Activated CD8-positive, alpha-beta T cell treated with anti-CD3 and anti-CD28 coated beads for 36 hours (primary cell): ENCODE measurements around the gene KLK5. TPM values are rescaled to one million over a fixed set of nuclear protein-coding genes. Genes with fewer than 3 reads are reported as not detected.

Experiments
- ATAC-seq: fragments of 200-7000 bp; cut with Tn5 transposase; one replicate; pipeline ENCODE4 v1.10.0; 2021; ENCODE audit warnings: mild to moderate bottlenecking, moderate library complexity
- CTCF ChIA-PET: fragments of 350-600 bp; sonication (Branson Sonifier 250); formaldehyde crosslinking; loops from one replicate; lab custom pipeline; 2021; ENCODE audit warnings: antibody characterized with exemption; lab: Charles Lee
- POLR2A ChIA-PET: fragments of 350-600 bp; sonication (Branson Sonifier 250); formaldehyde crosslinking; loops from one replicate; lab custom pipeline; 2021; ENCODE audit warnings: antibody characterized with exemption; lab: Charles Lee
- DNase-seq: peaks from one replicate; pipeline ENCODE4 v3.0.0-alpha.2; 2020
- H3K27ac Mint-ChIP-seq: one replicate; pipeline ENCODE4 v1.8.0; 2021; ENCODE audit warnings: mild to moderate bottlenecking, mixed read lengths
- H3K27me3 Mint-ChIP-seq: one replicate; pipeline ENCODE4 v1.8.0; 2021; ENCODE audit warnings: mixed read lengths
- H3K36me3 Mint-ChIP-seq: one replicate; pipeline ENCODE4 v1.8.0; 2021; ENCODE audit warnings: low read depth, mixed read lengths
- H3K4me1 Mint-ChIP-seq: one replicate; pipeline ENCODE4 v1.8.0; 2021; ENCODE audit warnings: low read depth, mixed read lengths
- H3K4me3 Mint-ChIP-seq: one replicate; pipeline ENCODE4 v1.8.0; 2021; ENCODE audit warnings: mild to moderate bottlenecking, moderate library complexity, mixed read lengths
- H3K9me3 Mint-ChIP-seq: one replicate; pipeline ENCODE4 v1.8.0; 2021; ENCODE audit warnings: mixed read lengths
- CTCF ChIP-seq: fragments of 200-600 bp; IDR thresholded peaks from one replicate; pipeline ENCODE4 v1.8.0; 2022; ENCODE audit warnings: antibody characterized with exemption, mild to moderate bottlenecking
- intact Hi-C: fragments of 100-400 bp; cut with micrococcal nuclease; formaldehyde crosslinking; loops from one replicate; pipeline ENCODE4 v1.10.0; 2022
- total RNA-seq, 2 experiments: library from RNA; stranded (reverse); gene quantifications; one replicate each; pipeline ENCODE4 v1.2.3, GENCODE V29; 2021

Gene KLK5
- total RNA-seq, 2 experiments from 2014 or later = not detected

DNA sequence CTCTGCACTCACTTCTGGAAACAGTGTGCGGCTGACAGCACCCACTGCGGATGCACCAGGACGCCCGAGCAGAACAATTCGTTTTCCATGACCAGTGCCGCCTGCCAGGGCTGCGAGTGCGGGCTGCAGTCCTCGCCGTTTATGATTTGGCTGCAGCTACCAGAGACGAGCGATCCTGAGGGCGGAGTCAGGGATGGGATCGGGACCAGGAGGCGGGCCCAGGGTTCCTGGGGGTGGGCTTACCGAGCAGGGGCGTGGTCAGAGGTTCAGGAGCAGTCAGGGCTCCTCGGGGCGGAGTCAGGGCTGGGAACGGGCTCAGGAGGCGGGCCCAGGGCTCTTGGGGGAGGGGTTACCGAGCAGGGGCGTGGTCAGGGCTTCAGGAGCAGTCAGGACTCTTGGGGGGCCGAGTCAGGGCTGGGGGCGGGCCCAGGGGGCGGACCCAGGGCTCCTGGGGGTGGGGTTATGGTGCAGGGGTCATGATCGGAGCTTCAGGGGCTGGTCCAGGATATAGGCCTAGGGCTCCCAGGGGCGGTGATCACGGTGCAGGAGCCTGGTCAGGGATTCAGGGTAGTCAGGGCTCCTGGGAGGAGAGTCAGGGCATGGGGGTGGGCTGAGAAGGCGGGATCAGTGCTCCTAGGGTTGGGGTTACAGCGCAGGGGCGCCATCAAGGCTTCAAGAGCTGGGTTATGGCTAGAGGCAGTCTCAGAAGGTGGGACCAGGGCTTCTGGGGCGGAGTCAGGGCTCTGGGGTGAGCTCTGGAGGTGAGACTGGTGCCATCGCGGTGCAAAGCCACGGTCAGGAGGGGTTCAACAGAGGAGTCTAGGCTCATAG is 43.4 kb downstream of the KLK5 start:
- POLR2A ChIA-PET = no interaction called here

DNA sequence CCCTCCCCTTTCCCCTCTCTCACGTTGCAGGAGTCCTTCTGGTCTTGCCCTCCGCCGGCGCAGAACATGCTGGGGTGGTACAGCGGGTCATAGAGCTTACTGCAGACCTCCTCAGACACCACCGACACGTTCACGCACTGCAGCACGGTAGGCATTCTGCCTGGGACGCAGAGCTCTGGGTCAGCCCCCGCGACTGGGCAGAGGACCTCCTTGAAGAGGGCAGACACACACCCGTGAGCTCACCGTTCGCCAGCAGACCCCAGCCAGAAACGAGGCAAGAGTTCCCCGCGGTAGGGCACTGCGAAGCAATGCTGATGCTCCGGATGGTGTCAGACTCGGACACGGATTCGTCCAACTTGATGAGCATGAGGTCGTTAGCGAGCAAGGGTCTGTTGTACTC is 44.5 kb downstream of the KLK5 start:
- Mint-ChIP-seq H3K27me3 (peaks cover 41% of the 10 kb centered on the region), H3K27ac (no peak overlapping the region), H3K36me3 (no peaks in the 10 kb centered on the region), H3K4me1 (peaks cover 8% of the 10 kb centered on the region), H3K9me3 (no peaks in the 10 kb centered on the region), H3K4me3 (no peak overlapping the region)
- intact Hi-C loops = no loop called here
- ATAC-seq (no peak), DNase-seq (no peak)
- ChIA-PET CTCF (interaction anchor here (1.1 to 1.6 kb wide), 2 partner anchors 13 to 352 kb away, joined by 4 to 5 read pairs; no protein-coding TSS in a partner anchor), POLR2A (no interaction called here)
- TF ChIP-seq CTCF = no peak

More for the DNA sequence above, 43.4 kb downstream of the KLK5 start:
- no peak overlapping the region for H3K4me3 Mint-ChIP-seq
- TF ChIP-seq CTCF = no peak
- intact Hi-C loops = no loop called here
- ATAC-seq = peak; percentile 63
- peaks cover 8% of the 10 kb centered on the region for H3K4me1 Mint-ChIP-seq
- H3K9me3 Mint-ChIP-seq = no peaks in the 10 kb centered on the region
- DNase-seq = peak; percentile 58
- no peak overlapping the region for H3K27ac Mint-ChIP-seq
- no peaks in the 10 kb centered on the region for H3K36me3 Mint-ChIP-seq
- CTCF ChIA-PET = interaction anchor here (1.1 kb wide), 1 partner anchor 354 kb away, joined by 4 read pairs; no protein-coding TSS in a partner anchor
- peaks cover 39% of the 10 kb centered on the region for H3K27me3 Mint-ChIP-seq

- ChIA-PET POLR2A (no interaction called here), CTCF (interaction anchor here (0.9 to 2.7 kb wide), 4 partner anchors 16 to 190 kb away, joined by 3 to 16 read pairs (median 4); no protein-coding TSS in a partner anchor)
- peak; percentile 47 for TF ChIP-seq CTCF
- intact Hi-C loops = no loop called here
- Mint-ChIP-seq H3K4me1 (peaks cover 8% of the 10 kb centered on the region), H3K9me3 (no peaks in the 10 kb centered on the region), H3K36me3 (no peaks in the 10 kb centered on the region), H3K27me3 (peaks cover 41% of the 10 kb centered on the region), H3K27ac (no peak overlapping the region), H3K4me3 (no peak overlapping the region)
- ATAC-seq (peak; percentile 42), DNase-seq (peak; percentile 61)
Observed at GRCh38 chr19:50906217-50906616, 46.6 kb downstream of the KLK5 start.

- Mint-ChIP-seq H3K36me3 (no peaks in the 10 kb centered on the region), H3K4me3 (no peak overlapping the region), H3K9me3 (no peaks in the 10 kb centered on the region), H3K4me1 (no peaks in the 10 kb centered on the region), H3K27me3 (peaks cover 18% of the 10 kb centered on the region), H3K27ac (no peak overlapping the region)
- DNase-seq = no peak
- no peak for ATAC-seq
- no peak for TF ChIP-seq CTCF
- ChIA-PET POLR2A (no interaction called here), CTCF (no interaction called here)
- intact Hi-C loops = no loop called here
Observed at GRCh38 chr19:50902640-50903039, 50.2 kb downstream of the KLK5 start.

DNA sequence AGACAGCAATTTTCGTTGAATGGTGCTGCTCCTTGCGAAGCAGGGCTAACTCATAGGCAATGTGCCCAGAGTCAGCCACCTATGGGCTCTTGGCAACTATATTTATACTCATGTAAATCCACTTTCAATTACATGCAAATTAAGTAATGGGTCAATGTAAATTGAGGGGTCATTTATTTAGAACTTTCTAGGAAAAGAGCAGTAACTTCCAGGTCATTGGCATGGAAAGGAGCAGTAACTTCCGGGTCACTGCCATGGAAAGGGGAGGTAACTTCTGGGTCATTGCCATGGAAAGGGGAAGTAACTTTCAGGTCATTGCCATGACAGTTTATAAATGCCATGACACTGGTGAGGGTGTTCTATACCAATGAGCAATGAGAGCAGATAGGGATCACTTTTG is 53.3 kb downstream of the KLK5 start:
- no peak for TF ChIP-seq CTCF
- DNase-seq (no peak), ATAC-seq (no peak)
- intact Hi-C loops = no loop called here
- ChIA-PET POLR2A (no interaction called here), CTCF (no interaction called here)
- Mint-ChIP-seq H3K27ac (no peak overlapping the region), H3K4me1 (no peaks in the 10 kb centered on the region), H3K27me3 (peaks cover 16% of the 10 kb centered on the region), H3K4me3 (no peak overlapping the region), H3K36me3 (no peaks in the 10 kb centered on the region), H3K9me3 (peaks cover 3% of the 10 kb centered on the region)
